Calu3 (cell line): ENCODE data around the gene OTOP3. TPM values are rescaled to one million over a fixed set of nuclear protein-coding genes. Genes with fewer than 3 reads are reported as not detected.

Experiments used
- BruUV-seq: library from RNA; stranded (reverse); fragments of 400-500 nt; replicated peaks from 2 replicates; lab custom pipeline; 2021; lab: Mats Ljungman, UMichigan
- CTCF ChIA-PET: fragments of 300-600 bp; sonication (Branson Sonifier 250); formaldehyde crosslinking; loops from one replicate; lab custom pipeline; 2022; ENCODE audit warnings: antibody characterized with exemption; lab: Charles Lee
- DNase-seq: peaks from one replicate; pipeline ENCODE4 v3.0.0; 2022
- H3K27ac Mint-ChIP-seq: one replicate; pipeline ENCODE4 v1.8.0; 2022; ENCODE audit warnings: mixed read lengths; ENCODE audit not compliant: unreplicated experiment
- H3K27me3 Mint-ChIP-seq: one replicate; pipeline ENCODE4 v1.8.0; 2022; ENCODE audit warnings: mixed read lengths; ENCODE audit not compliant: unreplicated experiment
- H3K36me3 Mint-ChIP-seq: one replicate; pipeline ENCODE4 v1.8.0; 2022; ENCODE audit warnings: mild to moderate bottlenecking, moderate library complexity, mixed read lengths; ENCODE audit not compliant: insufficient read depth, unreplicated experiment
- H3K4me1 Mint-ChIP-seq: one replicate; pipeline ENCODE4 v1.8.0; 2022; ENCODE audit warnings: mild to moderate bottlenecking, low read depth, mixed read lengths; ENCODE audit not compliant: unreplicated experiment
- H3K4me3 Mint-ChIP-seq: one replicate; pipeline ENCODE4 v1.8.0; 2022; ENCODE audit warnings: mild to moderate bottlenecking, low read depth, moderate library complexity, mixed read lengths; ENCODE audit not compliant: unreplicated experiment
- H3K9me3 Mint-ChIP-seq: one replicate; pipeline ENCODE4 v1.8.0; 2022; ENCODE audit warnings: low read depth, mixed read lengths; ENCODE audit not compliant: unreplicated experiment
- CTCF ChIP-seq: fragments of 200-600 bp; IDR thresholded peaks from one replicate; pipeline ENCODE4 v1.8.0; 2022; ENCODE audit warnings: antibody characterized with exemption; ENCODE audit not compliant: unreplicated experiment
- intact Hi-C: fragments of 100-400 bp; cut with micrococcal nuclease; formaldehyde crosslinking; loops from one replicate; pipeline ENCODE4 v1.10.0; 2022; ENCODE audit not compliant: unreplicated experiment
- total RNA-seq: library from RNA; stranded (reverse); gene quantifications from 2 replicates; pipeline ENCODE4 v1.2.3, GENCODE V29; 2022

The OTOP3 gene
- total RNA-seq, 1 experiment from 2014 or later = not detected

GRCh38 chr17:74937064-74938051 lies 1.7 kb downstream of the OTOP3 start:
- Mint-ChIP-seq H3K27ac (no peak overlapping the region), H3K4me1 (no peaks in the 10 kb centered on the region), H3K27me3 (peaks cover 92% of the 10 kb centered on the region), H3K4me3 (no peak overlapping the region), H3K9me3 (no peaks in the 10 kb centered on the region), H3K36me3 (no peaks in the 10 kb centered on the region)
- intact Hi-C loops = no loop called here
- CTCF ChIA-PET = no interaction called here
- no peak for DNase-seq
- TF ChIP-seq CTCF = no peak
- BruUV-seq = no TSS peak

DNA sequence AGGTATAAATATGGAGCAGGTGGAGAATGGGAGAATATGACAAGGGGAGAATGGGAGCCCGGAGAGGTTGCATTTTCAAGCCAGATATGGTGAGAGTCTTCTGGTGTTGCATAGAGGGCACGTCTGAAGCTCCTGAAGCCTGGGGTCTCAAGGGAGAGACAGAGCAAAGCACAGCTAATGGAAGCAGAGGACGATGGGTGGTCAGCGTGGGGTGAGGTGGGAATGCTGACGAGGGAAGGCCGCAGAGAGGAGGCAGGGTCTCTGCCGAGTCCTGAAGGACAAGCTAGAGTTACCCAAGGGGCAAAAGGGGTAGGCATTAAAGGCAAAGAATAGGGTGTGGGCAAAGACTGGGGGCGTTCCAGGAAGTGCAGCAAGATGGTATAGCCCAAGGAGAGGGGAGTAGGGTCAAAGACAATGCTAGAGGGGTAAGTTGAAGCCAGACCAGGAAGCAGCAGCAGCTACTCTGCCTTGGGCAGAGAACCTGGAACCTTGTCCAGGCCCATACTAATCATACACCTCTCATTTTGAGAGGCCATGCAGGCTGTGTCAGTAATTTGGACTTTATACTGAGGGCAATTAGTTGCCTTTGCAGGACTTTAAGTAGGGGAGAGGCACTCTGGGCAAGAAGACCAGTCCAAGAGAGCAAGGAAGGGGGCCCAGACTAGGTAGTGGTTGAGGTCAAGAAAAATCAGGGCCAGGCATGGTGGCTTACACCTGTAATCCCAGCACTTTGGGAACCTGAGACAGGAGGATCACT lies 2.7 kb downstream of the OTOP3 start:
- CTCF ChIA-PET = interaction anchor here (0.7 kb wide), 1 partner anchor 1173 kb away, joined by 4 read pairs; no protein-coding TSS in a partner anchor

DNA sequence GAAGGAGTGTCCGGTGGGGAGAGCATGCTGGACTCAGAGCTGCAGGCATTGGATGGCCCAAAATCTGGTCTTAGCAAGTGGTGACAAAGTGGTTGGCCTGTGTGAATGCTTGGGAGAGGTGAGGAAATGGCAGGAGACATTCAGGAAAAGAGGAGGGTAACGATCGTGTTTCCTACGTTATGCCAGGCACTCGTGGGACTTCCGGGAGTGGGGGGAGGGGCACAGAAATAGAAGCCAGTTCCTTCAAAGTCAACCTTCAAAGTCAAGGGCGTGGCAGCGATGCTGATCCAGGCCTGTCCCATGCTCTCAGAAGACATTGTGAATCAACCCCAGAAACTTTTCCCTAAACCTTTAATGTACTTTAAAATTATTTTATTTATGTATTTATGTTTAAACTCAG lies 3.8 kb downstream of the OTOP3 start:
- Mint-ChIP-seq H3K27me3 (peaks cover 95% of the 10 kb centered on the region), H3K9me3 (no peaks in the 10 kb centered on the region), H3K4me3 (no peak overlapping the region), H3K27ac (no peak overlapping the region), H3K4me1 (no peaks in the 10 kb centered on the region), H3K36me3 (no peaks in the 10 kb centered on the region)
- intact Hi-C loops = no loop called here
- CTCF ChIA-PET = no interaction called here
- no TSS peak for BruUV-seq
- no peak for DNase-seq
- TF ChIP-seq CTCF = no peak

More for the DNA sequence above, 2.7 kb downstream of the OTOP3 start:
- BruUV-seq = no TSS peak
- Mint-ChIP-seq H3K36me3 (no peaks in the 10 kb centered on the region), H3K4me1 (no peaks in the 10 kb centered on the region), H3K27me3 (peaks cover 92% of the 10 kb centered on the region), H3K9me3 (no peaks in the 10 kb centered on the region), H3K27ac (no peak overlapping the region), H3K4me3 (no peak overlapping the region)
- intact Hi-C loops = no loop called here
- no peak for TF ChIP-seq CTCF
- no peak for DNase-seq

DNA sequence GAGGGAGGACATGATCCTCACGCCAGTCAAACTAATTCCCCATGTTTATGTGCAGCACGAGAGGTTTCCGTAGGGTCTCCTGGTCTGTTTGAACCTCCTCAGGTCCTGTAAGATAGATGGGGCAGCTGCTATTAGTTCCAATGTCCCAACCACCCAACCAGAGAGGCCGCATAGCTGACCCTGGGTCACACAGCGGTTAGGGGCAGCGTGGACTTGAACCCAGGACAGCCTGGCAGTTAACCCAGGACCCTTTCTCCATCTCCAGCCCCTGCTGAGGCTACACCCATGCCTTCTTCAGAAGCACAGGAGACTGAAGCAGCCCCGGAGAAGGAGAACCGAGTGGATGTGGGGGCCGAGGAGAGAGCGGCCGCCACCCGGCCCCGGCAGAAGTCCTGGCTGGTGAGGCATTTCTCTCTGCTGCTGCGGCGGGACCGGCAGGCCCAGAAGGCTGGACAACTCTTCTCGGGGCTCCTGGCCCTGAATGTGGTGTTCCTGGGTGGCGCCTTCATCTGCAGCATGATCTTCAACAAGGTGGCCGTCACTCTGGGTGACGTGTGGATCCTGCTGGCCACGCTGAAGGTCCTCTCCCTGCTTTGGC lies 5.5 kb downstream of the OTOP3 start:
- Mint-ChIP-seq H3K36me3 (no peaks in the 10 kb centered on the region), H3K27ac (no peak overlapping the region), H3K4me3 (no peak overlapping the region), H3K9me3 (no peaks in the 10 kb centered on the region), H3K4me1 (no peaks in the 10 kb centered on the region), H3K27me3 (peaks cover 95% of the 10 kb centered on the region)
- TF ChIP-seq CTCF = no peak
- CTCF ChIA-PET = no interaction called here
- DNase-seq = no peak
- intact Hi-C loops = no loop called here
- no TSS peak for BruUV-seq
